ENCODE data around the gene BRME1. TPM values are rescaled to one million over a fixed set of nuclear protein-coding genes. Genes with fewer than 3 reads are reported as not detected.
A peak's percentile ranks its signal among the peaks of the same experiment; 100 is the strongest.

The BRME1 gene
- total RNA-seq, 1 experiment from 2014 or later, result 1.7 TPM

- Histone ChIP-seq H2AFZ (ENCODE audit: low read depth, low read length, poor library complexity, severe bottlenecking) (no peak overlapping the region), H4K20me1 (ENCODE audit: insufficient read depth) (no peaks in the 10 kb centered on the region), H3K27ac (ENCODE audit: low read depth, low read length) (no peak overlapping the region), H3K4me2 (ENCODE audit: low read length) (no peak overlapping the region), H3K79me2 (ENCODE audit: insufficient read depth, low read length) (no peaks in the 10 kb centered on the region), H3K9ac (ENCODE audit: low read length) (no peak overlapping the region), H3K9me3 (ENCODE audit: control insufficient read depth in 1 of 2, insufficient read depth in 1 of 2, low read depth in 1 of 2, low read length in 2 of 2) (peaks cover 0 to 6% of the 10 kb centered on the region in 2 experiments; a peak in 1 of 4 replicates), H3K4me3 (replicated peaks in 1 of 2; ENCODE audit: low read depth in 1 of 2, low read length in 2 of 2) (no peak overlapping the region), H3K36me3 (ENCODE audit: control insufficient read depth in 1 of 2, insufficient read depth in 2 of 2, low read length in 2 of 2) (peaks cover 10 to 33% of the 10 kb centered on the region in 2 experiments), H3K4me1 (ENCODE audit: control insufficient read depth in 1 of 2, insufficient read depth in 2 of 2, low read length in 2 of 2) (no peaks in the 10 kb centered on the region), H3K9me2 (ENCODE audit: insufficient read depth) (no peaks in the 10 kb centered on the region), H3K27me3 (ENCODE audit: insufficient read depth, low read length) (no peaks in the 10 kb centered on the region)
- DNase-seq (ENCODE audit: low read depth, low spot score) (peak; percentile 39), ATAC-seq (peak; percentile 91)
- CTCF ChIA-PET, result no interaction called here
- no TSS peak for BruUV-seq (replicated peaks)
- TF ChIP-seq JUND (IDR thresholded peaks at IDR 0.05) (no peak), ELF1 (IDR thresholded peaks at IDR 0.05; ENCODE audit: borderline replicate concordance, low read depth) (no peak), CTCF (IDR thresholded peaks at IDR 0.05 in 2 of 3, conservative IDR thresholded peaks at IDR 0.05 in 1 of 3; ENCODE audit: borderline replicate concordance in 1 of 3, insufficient read depth in 1 of 3, low read depth in 2 of 3, low read length in 2 of 3) (no peak), ATF3 (IDR thresholded peaks at IDR 0.05) (no peak), EZH2 (IDR thresholded peaks at IDR 0.05) (no peak), CBX3 (IDR thresholded peaks at IDR 0.05; ENCODE audit: low read depth) (peak; percentile 32; the same call in 1 of the 2 replicates), CEBPB (IDR thresholded peaks at IDR 0.05; ENCODE audit: low read depth) (no peak), FOSL1 (IDR thresholded peaks at IDR 0.05; ENCODE audit: low read depth) (no peak), POLR2AphosphoS5 (IDR thresholded peaks at IDR 0.05; ENCODE audit: low read depth, low read length) (no peak), YY1 (IDR thresholded peaks at IDR 0.05; ENCODE audit: extremely low read depth, insufficient replicate concordance, low read depth, low read length) (peak; percentile 26), RAD21 (IDR thresholded peaks at IDR 0.05; ENCODE audit: low read depth) (no peak), SP1 (IDR thresholded peaks at IDR 0.05; ENCODE audit: low read depth) (peak; percentile 64)
- POLR2A ChIA-PET, result no interaction called here
- intact Hi-C loops (cut with micrococcal nuclease), result no loop called here
- RAD21 ChIA-PET (ENCODE audit: low non-redundant PET in 1 of 2, low total read pairs in 2 of 2, uncharacterized antibody in 2 of 2, unreplicated experiment in 2 of 2), result no interaction called here
Observed at GRCh38 chr19:13920940-13921747, 15.2 kb upstream of the BRME1 start.
